Activated T-helper 17 cell treated with anti-CD3 and anti-CD28 coated beads, Interleukin-2, amount 50 U/mL, for 72 hours (primary cell): ENCODE results near the gene ADARB1. TPM values are rescaled to one million over a fixed set of nuclear protein-coding genes. Genes with fewer than 3 reads are reported as not detected.
A peak's percentile ranks its signal among the peaks of the same experiment; 100 is the strongest.

ENCODE experiments used
- ATAC-seq: fragments of 150-1000 bp; cut with Tn5 transposase; replicated peaks from 2 replicates; pipeline ENCODE4 v1.10.0; 2021; ENCODE audit warnings: mild to moderate bottlenecking, moderate library complexity
- H3K27ac Mint-ChIP-seq: one replicate; pipeline ENCODE4 v1.8.0; 2022; ENCODE audit warnings: mixed read lengths
- H3K27me3 Mint-ChIP-seq: one replicate; pipeline ENCODE4 v1.8.0; 2022; ENCODE audit warnings: mixed read lengths
- H3K36me3 Mint-ChIP-seq: one replicate; pipeline ENCODE4 v1.8.0; 2022; ENCODE audit warnings: low read depth, mild to moderate bottlenecking, mixed read lengths
- H3K4me1 Mint-ChIP-seq: one replicate; pipeline ENCODE4 v1.8.0; 2022; ENCODE audit warnings: mixed read lengths
- H3K4me3 Mint-ChIP-seq: one replicate; pipeline ENCODE4 v1.8.0; 2022; ENCODE audit warnings: mild to moderate bottlenecking, mixed read lengths
- H3K9me3 Mint-ChIP-seq: one replicate; pipeline ENCODE4 v1.8.0; 2022; ENCODE audit warnings: mixed read lengths
- total RNA-seq, 2 donors: library from RNA; stranded (reverse); gene quantifications; one replicate each; pipeline ENCODE4 v1.2.3, GENCODE V29; 2022

Gene ADARB1
- total RNA-seq, 2 donors from 2014 or later: 22.7 to 32.0 TPM

GRCh38 chr21:45073301-45074047 is 906 bp upstream of the ADARB1 start:
- no peaks in the 10 kb centered on the region for H3K9me3 Mint-ChIP-seq
- no peaks in the 10 kb centered on the region for H3K27me3 Mint-ChIP-seq
- peaks cover 18% of the 10 kb centered on the region for H3K4me1 Mint-ChIP-seq
- H3K27ac Mint-ChIP-seq: peak overlapping the region; percentile 89
- peak; percentile 2 for ATAC-seq
- peak overlapping the region; percentile 93 for H3K4me3 Mint-ChIP-seq
- H3K36me3 Mint-ChIP-seq: peaks cover 6% of the 10 kb centered on the region

DNA sequence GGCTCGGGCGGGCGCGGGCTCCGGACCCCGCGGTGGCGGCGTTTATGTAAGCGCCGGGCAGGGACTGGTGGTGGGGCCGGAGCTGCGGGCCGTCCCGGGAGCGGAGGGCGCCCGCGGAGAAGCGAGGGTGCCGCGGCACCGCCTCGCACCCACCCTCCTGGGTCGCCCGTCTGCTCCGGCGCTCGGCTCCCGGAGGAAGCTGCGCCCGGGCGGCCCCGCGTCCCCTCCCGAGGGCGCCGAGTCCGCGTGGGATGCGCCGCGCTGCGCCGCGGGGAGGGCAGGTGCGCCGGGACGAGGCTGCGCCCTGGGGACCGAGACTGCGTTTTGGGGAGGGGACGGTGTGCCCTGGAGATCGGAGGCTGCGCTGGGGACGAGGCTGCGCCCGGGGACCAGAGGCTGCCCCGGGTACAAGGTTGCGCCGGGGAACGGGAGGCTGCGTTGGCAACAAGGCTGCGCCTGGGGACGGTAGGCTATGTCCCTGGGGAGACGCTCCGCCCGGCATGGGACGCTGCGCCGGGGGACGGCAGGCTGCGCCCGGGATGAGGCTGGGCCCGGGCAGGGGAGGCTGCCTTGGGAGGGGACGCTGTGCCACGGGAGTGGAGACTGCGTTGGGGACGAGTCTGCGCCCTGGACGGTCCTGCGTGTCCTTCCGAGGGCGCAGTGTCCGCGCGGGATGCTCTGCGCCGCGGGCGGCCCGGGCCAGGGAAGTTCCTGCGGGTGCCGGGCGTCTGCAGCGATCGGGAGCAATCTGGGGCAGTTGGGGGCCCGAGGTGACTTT is 627 bp downstream of the ADARB1 start:
- peak overlapping the region; percentile 69 for H3K4me3 Mint-ChIP-seq
- peaks cover 2% of the 10 kb centered on the region for H3K9me3 Mint-ChIP-seq
- ATAC-seq: peak; percentile 15
- H3K27me3 Mint-ChIP-seq: no peaks in the 10 kb centered on the region
- H3K36me3 Mint-ChIP-seq: peaks cover 6% of the 10 kb centered on the region
- peaks cover 33% of the 10 kb centered on the region for H3K4me1 Mint-ChIP-seq
- H3K27ac Mint-ChIP-seq: peak overlapping the region; percentile 3

DNA sequence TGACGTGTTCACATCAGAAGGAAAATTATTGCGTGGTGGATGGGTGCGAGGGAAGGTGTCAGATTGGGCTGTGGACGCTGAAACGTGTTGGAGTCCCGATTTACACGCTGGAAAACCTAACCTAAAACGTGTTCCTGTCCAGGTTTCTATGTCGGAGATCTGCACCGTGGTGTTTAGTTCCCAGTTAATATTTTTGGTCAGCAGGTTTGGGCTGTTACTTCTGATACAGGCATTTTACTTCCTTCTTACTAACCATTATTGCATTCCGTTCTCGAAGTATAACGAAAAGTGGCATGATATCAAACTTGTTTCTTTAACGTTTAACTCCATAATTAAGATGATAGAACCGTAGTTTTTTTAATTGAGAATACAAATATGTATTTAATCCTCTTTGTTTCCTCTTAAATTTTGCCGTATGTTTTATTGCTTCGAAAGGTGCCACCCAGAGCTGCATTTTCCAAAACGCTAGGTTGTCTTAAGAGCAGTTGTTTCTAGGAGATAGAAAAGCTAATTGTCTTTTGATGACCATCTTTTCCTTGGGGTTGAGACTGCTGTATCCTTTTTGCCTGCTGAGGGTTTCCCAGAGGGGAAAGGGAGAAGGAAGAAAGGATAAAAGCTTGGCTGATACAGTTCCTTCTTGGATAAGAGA is 1.3 kb downstream of the ADARB1 start:
- Mint-ChIP-seq H3K36me3 (peaks cover 6% of the 10 kb centered on the region), H3K27me3 (no peaks in the 10 kb centered on the region), H3K4me3 (peak overlapping the region; percentile 69), H3K4me1 (peaks cover 40% of the 10 kb centered on the region), H3K27ac (peak overlapping the region; percentile 3), H3K9me3 (peaks cover 3% of the 10 kb centered on the region)
- no peak for ATAC-seq

DNA sequence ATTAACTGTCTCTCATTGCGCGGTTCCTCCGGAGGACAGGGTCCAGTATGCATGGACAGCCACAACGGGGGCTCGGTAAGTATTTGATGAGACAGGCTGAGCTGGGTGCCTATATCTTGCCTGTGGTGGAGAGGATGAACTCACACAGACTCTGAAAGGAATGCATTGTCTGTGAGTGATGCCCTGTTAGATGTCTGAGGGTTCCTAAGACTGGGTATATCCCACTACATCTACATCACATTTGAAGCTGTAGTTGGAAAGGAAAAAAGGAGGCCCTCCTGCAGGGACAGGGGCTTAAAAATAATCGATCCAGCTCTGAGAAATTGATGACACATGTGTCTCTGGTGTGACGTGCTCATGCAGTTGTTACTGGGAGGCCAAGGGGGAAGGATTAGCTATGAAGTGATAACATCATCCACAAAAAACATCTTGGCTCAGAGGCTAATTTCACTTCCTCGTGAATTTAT is 1.9 kb downstream of the ADARB1 start:
- Mint-ChIP-seq H3K36me3 (peaks cover 7% of the 10 kb centered on the region), H3K27ac (peak overlapping the region; percentile 3), H3K27me3 (no peaks in the 10 kb centered on the region), H3K9me3 (peaks cover 3% of the 10 kb centered on the region), H3K4me3 (peak overlapping the region; percentile 69), H3K4me1 (peaks cover 45% of the 10 kb centered on the region)
- no peak for ATAC-seq

GRCh38 chr21:45078371-45078770 is 4.0 kb downstream of the ADARB1 start:
- Mint-ChIP-seq H3K27ac (peak overlapping the region; percentile 90), H3K4me3 (peak overlapping the region; percentile 77), H3K27me3 (no peaks in the 10 kb centered on the region), H3K9me3 (peaks cover 3% of the 10 kb centered on the region), H3K36me3 (peaks cover 14% of the 10 kb centered on the region), H3K4me1 (peaks cover 63% of the 10 kb centered on the region)
- no peak for ATAC-seq

DNA sequence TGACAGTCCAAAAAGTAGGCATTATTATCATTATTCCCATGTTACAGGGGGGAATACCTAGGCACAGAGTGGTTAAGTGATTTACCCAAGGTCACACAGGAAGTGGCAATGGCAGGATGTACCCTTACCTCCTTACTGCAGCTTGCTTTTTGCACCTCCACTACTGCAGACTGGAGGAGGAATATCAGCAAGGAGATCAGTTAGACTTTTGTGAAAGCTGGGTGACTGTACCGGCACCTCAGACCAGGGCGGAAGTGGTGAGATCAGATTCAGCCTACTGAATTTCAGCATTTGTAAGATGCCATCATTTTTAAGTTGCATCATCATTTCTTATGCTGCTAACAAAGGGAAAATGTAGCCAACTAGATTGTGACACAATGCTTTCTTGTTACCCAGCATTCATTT is 4.5 kb downstream of the ADARB1 start:
- H3K4me3 Mint-ChIP-seq: peak overlapping the region; percentile 77
- ATAC-seq: peak; percentile 86
- peaks cover 63% of the 10 kb centered on the region for H3K4me1 Mint-ChIP-seq
- H3K27me3 Mint-ChIP-seq: no peaks in the 10 kb centered on the region
- peak overlapping the region; percentile 90 for H3K27ac Mint-ChIP-seq
- H3K9me3 Mint-ChIP-seq: peaks cover 3% of the 10 kb centered on the region
- H3K36me3 Mint-ChIP-seq: peaks cover 9% of the 10 kb centered on the region

DNA sequence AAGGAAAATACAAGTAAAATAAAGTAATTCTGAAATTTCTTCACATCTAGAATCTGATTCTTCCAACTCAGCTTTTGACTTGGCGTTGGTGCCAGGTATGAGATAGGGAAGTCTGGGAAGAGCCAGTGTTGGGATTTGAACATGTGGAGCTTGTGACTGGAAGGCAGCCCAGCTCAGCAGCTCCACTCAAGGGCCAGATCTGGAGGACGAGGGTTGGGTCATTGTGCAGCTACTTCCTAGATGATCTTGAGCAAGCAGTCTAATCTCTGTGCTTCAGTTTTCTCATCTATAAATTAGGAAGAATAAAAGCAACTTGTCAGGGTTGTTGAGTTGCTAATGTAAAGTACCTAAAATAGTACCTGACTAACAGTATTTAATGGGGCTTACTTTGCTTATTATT is 5.0 kb downstream of the ADARB1 start:
- peak overlapping the region; percentile 77 for H3K4me3 Mint-ChIP-seq
- H3K36me3 Mint-ChIP-seq: peaks cover 9% of the 10 kb centered on the region
- no peaks in the 10 kb centered on the region for H3K27me3 Mint-ChIP-seq
- H3K4me1 Mint-ChIP-seq: peaks cover 67% of the 10 kb centered on the region
- peak overlapping the region; percentile 90 for H3K27ac Mint-ChIP-seq
- H3K9me3 Mint-ChIP-seq: peaks cover 3% of the 10 kb centered on the region
- no peak for ATAC-seq

DNA sequence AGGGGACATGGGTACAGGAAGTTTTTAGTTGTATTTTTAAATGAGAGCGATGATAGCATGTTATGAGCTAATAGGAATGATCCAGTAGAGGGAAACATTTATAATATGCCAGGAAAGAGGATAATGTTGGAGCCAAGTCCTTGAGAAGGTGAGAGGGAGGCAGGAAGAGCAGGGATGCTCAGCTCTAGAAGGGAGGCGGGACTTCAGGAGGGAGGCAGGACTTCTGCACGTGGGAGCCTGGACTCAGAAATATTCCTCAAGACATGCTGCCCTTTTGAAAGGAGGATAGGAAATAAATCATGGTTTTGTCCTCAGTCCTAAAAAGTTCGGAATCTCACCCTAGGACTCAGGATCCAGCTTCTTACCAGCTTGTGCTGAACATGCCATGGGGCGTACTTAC is 5.9 kb downstream of the ADARB1 start:
- no peaks in the 10 kb centered on the region for H3K27me3 Mint-ChIP-seq
- no peak for ATAC-seq
- peaks cover 9% of the 10 kb centered on the region for H3K36me3 Mint-ChIP-seq
- peaks cover 3% of the 10 kb centered on the region for H3K9me3 Mint-ChIP-seq
- H3K4me3 Mint-ChIP-seq: peak overlapping the region; percentile 77
- peak overlapping the region; percentile 90 for H3K27ac Mint-ChIP-seq
- peaks cover 74% of the 10 kb centered on the region for H3K4me1 Mint-ChIP-seq

DNA sequence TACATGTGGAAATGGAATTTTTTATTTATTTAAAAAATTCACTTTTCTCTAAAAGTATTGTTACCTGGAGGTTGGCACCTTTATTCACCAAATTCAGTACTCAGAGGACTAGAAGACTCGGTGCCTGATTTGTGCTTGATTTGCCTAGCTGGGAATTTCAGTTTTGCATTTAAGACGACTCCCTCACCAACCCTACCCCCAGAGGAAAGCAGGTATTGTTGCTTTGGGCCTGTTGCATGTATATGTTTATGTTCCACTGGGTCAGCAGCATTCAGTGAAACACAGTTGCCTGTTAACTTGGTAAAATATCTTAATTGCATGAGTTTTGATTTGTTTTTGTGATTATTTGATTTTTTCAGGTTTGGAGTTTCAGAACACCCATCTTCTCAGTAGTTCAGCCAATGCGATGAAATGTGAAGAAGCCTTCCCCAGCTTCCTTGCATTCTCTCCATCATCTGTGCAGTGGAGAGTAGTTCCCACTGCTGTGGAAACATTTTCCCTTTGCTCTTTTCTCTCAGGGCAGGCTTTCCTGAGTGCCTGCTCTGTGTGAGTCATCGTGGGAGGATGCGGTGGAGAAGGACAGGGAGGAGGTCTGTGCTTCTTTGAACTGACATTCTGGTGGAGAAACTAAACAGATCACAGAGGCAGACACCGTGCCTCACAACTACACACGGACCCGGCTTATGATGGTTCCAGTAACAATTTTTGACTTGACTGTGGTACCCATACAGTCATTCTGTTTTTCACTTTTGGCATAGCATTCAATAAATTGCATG is 6.4 kb downstream of the ADARB1 start:
- Mint-ChIP-seq H3K4me1 (peaks cover 75% of the 10 kb centered on the region), H3K4me3 (peak overlapping the region; percentile 77), H3K36me3 (peaks cover 9% of the 10 kb centered on the region), H3K27me3 (no peaks in the 10 kb centered on the region), H3K9me3 (peaks cover 3% of the 10 kb centered on the region), H3K27ac (peak overlapping the region; percentile 79)
- peak; percentile 62 for ATAC-seq

- peaks cover 3% of the 10 kb centered on the region for H3K9me3 Mint-ChIP-seq
- H3K27ac Mint-ChIP-seq: peak overlapping the region; percentile 79
- H3K4me1 Mint-ChIP-seq: peaks cover 77% of the 10 kb centered on the region
- H3K4me3 Mint-ChIP-seq: peak overlapping the region; percentile 77
- ATAC-seq: no peak
- peaks cover 9% of the 10 kb centered on the region for H3K36me3 Mint-ChIP-seq
- H3K27me3 Mint-ChIP-seq: no peaks in the 10 kb centered on the region
Measured at GRCh38 chr21:45081636-45082035, 7.3 kb downstream of the ADARB1 start.

- peaks cover 88% of the 10 kb centered on the region for H3K4me1 Mint-ChIP-seq
Measured at GRCh38 chr21:45082736-45083135, 8.4 kb downstream of the ADARB1 start.

DNA sequence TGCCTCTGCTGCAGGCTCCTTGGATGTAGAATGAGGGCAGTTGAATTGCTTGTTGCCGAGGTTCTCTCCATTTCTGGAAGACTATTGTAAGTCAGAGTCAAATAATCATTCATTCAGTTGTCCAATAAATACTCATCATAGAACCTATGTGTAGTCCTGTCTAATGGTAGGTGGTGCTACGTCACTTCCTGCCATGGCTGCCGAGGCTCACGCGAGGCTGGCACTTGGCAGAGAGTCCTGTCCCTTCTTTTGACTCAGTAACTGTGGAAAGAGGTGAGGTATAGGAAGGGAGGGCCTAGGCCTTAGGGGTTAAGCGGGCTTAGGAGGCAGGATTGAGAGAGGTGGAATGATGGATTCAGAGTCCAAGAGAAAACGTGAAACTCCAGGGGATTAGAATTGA is 9.7 kb downstream of the ADARB1 start:
- peaks cover 82% of the 10 kb centered on the region for H3K4me1 Mint-ChIP-seq
- H3K36me3 Mint-ChIP-seq: peaks cover 9% of the 10 kb centered on the region
- no peaks in the 10 kb centered on the region for H3K27me3 Mint-ChIP-seq
- no peak for ATAC-seq
- peak overlapping the region; percentile 66 for H3K4me3 Mint-ChIP-seq
- peaks cover 3% of the 10 kb centered on the region for H3K9me3 Mint-ChIP-seq
- peak overlapping the region; percentile 84 for H3K27ac Mint-ChIP-seq

More at GRCh38 chr21:45082736-45083135, 8.4 kb downstream of the ADARB1 start:
- H3K27ac Mint-ChIP-seq: no peak overlapping the region
- H3K27me3 Mint-ChIP-seq: no peaks in the 10 kb centered on the region
- ATAC-seq: no peak
- peaks cover 9% of the 10 kb centered on the region for H3K36me3 Mint-ChIP-seq
- H3K4me3 Mint-ChIP-seq: peak overlapping the region; percentile 77
- H3K9me3 Mint-ChIP-seq: peaks cover 3% of the 10 kb centered on the region

DNA sequence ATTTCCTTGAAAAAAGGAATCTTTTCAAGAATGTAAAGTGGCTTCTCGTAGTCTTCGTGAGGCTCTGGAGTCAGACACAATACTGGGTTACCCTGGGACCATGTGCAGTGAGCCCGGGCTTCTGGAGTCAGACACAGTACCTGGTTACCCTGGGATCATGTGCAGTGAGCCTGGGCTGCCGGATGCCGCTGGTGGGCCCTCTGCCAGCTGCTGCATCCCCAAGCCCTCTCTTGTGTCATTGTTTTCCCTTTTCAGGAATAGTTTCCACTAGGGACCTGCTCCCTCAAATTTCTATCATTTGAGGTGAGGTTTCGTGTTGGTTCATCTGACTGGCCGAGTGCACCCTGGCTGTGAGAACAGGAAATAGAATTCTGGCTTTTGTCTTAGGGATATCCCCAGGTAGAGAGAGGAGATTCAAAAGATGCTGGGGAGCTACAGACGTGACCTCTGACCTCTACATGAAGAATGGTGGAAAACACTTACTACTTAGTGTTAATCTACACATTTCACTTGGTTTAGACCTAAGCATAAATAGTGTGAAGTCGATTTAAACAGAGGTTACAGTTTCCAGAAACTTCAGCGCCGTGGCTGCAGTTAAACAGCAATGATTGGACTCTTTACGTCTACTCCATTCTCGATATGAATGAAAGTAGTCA is 10.6 kb downstream of the ADARB1 start:
- peaks cover 77% of the 10 kb centered on the region for H3K4me1 Mint-ChIP-seq
- peaks cover 2% of the 10 kb centered on the region for H3K9me3 Mint-ChIP-seq
- peaks cover 9% of the 10 kb centered on the region for H3K36me3 Mint-ChIP-seq
- H3K27ac Mint-ChIP-seq: no peak overlapping the region
- ATAC-seq: peak; percentile 33
- H3K27me3 Mint-ChIP-seq: no peaks in the 10 kb centered on the region
- peak overlapping the region; percentile 66 for H3K4me3 Mint-ChIP-seq
